GM18507 (cell line): ENCODE results near the gene VIPR2.
"Not testable (repeated sequence)": the region's sequence is repeated elsewhere in the genome, so short reads cannot be mapped to it uniquely, and the experiment has no call there.

Experiments
- DNase-seq: peaks from one replicate; pipeline ENCODE4 v3.0.0; 2011; ENCODE audit warnings: low read depth; ENCODE audit not compliant: insufficient read length; ENCODE audit errors: extremely low spot score
- FAIRE-seq: peaks from 2 replicates; lab custom pipeline; 2011; peaks lifted over from hg19 to GRCh38; lab: Jason Lieb, UNC

Gene VIPR2

GRCh38 chr7:159144758-159145489 is at the start of gene VIPR2:
Gene VIPR2, minus strand, starts transcription at chr7:159144867. Its CDS starts 96 bp downstream, at chr7:159144771.
- FAIRE-seq (no peak), DNase-seq (no peak)

GRCh38 chr7:159193543-159194090 is 49.0 kb upstream of the VIPR2 start:
- FAIRE-seq (no peak), DNase-seq (no peak)

GRCh38 chr7:159192725-159193453 is 48.2 kb upstream of the VIPR2 start:
- no peak for FAIRE-seq
- no peak for DNase-seq

- DNase-seq (no peak), FAIRE-seq (no peak)
Observed at GRCh38 chr7:159192013-159192412, 47.3 kb upstream of the VIPR2 start.

- DNase-seq, result no peak
- FAIRE-seq, result no peak
Observed at GRCh38 chr7:159191236-159191635, 46.6 kb upstream of the VIPR2 start.

GRCh38 chr7:159188011-159188410 is 43.3 kb upstream of the VIPR2 start:
- no peak for FAIRE-seq
- DNase-seq, result no peak

- DNase-seq, result no peak
- no peak for FAIRE-seq
Observed at GRCh38 chr7:159179241-159179640, 34.6 kb upstream of the VIPR2 start.

GRCh38 chr7:159177284-159177953 is 32.8 kb upstream of the VIPR2 start:
- no peak for FAIRE-seq

GRCh38 chr7:159175792-159176191 is 31.1 kb upstream of the VIPR2 start:
- DNase-seq (no peak), FAIRE-seq (no peak)

More at GRCh38 chr7:159177284-159177953, 32.8 kb upstream of the VIPR2 start:
- DNase-seq, result no peak

- not testable (repeated sequence) for DNase-seq, FAIRE-seq
Observed at GRCh38 chr7:159175100-159175499, 30.4 kb upstream of the VIPR2 start.

GRCh38 chr7:159172400-159172799 is 27.7 kb upstream of the VIPR2 start:
- DNase-seq (no peak), FAIRE-seq (no peak)

- FAIRE-seq (no peak), DNase-seq (no peak)
Observed at GRCh38 chr7:159169391-159169790, 24.7 kb upstream of the VIPR2 start.

GRCh38 chr7:159167139-159167538 is 22.5 kb upstream of the VIPR2 start:
- FAIRE-seq, result no peak

GRCh38 chr7:159166530-159166929 is 21.9 kb upstream of the VIPR2 start:
- no peak for FAIRE-seq
- DNase-seq, result no peak

More at GRCh38 chr7:159167139-159167538, 22.5 kb upstream of the VIPR2 start:
- no peak for DNase-seq

GRCh38 chr7:159165352-159165751 is 20.7 kb upstream of the VIPR2 start:
- no peak for DNase-seq
- FAIRE-seq, result no peak

GRCh38 chr7:159163703-159164301 is 19.1 kb upstream of the VIPR2 start:
- not testable (repeated sequence) for FAIRE-seq, DNase-seq

GRCh38 chr7:159162050-159162626 is 17.5 kb upstream of the VIPR2 start:
- FAIRE-seq, DNase-seq: not testable (repeated sequence)

- FAIRE-seq (no peak), DNase-seq (no peak)
Observed at GRCh38 chr7:159160450-159160849, 15.8 kb upstream of the VIPR2 start.

- DNase-seq, result no peak
Observed at GRCh38 chr7:159159731-159160130, 15.1 kb upstream of the VIPR2 start.

More at GRCh38 chr7:159159731-159160130, 15.1 kb upstream of the VIPR2 start:
- no peak for FAIRE-seq
